NK-92 treated with Interleukin-12 subunit alpha and Interleukin-12 subunit beta, amount 100 ng/mL, for 24 hours (cell line): ENCODE measurements around the gene MALT1.
A peak's percentile ranks its signal among the peaks of the same experiment; 100 is the strongest.
"Not testable (repeated sequence)": the region's sequence is repeated elsewhere in the genome, so short reads cannot be mapped to it uniquely, and the experiment has no call there.

Experiments used
- DNase-seq: peaks from one replicate; lab custom pipeline; 2025; lab: John Stamatoyannopoulos, UW

MALT1 gene

GRCh38 chr18:58772161-58772560 is 100.9 kb downstream of the MALT1 start:
- DNase-seq = no peak

- DNase-seq = no peak
Observed at GRCh38 chr18:58776084-58776483, 104.8 kb downstream of the MALT1 start.

GRCh38 chr18:58776541-58776940 is 105.3 kb downstream of the MALT1 start:
- not testable (repeated sequence) for DNase-seq

- DNase-seq = no peak
Observed at GRCh38 chr18:58777471-58777870, 106.2 kb downstream of the MALT1 start.

GRCh38 chr18:58779529-58779928 is 108.3 kb downstream of the MALT1 start:
- no peak for DNase-seq

DNA sequence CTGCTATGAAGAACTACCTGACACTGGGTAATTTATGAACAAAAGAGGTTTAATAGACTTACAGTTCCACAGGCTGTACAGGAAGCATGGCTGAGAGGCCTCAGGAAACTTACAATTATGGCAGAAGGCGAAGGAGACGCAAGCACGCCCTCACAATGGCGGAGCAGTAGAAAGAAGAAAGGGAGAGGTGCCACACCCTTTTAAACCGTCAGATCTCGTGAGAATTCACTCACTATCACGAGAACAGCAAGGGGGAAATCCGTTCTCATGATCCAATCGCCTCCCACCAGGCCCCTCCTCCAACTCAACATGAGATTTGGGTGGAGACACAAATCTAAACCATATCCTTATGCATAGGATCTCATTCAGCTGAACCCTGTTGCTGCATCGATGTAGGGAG is 108.8 kb downstream of the MALT1 start:
- DNase-seq = no peak

DNA sequence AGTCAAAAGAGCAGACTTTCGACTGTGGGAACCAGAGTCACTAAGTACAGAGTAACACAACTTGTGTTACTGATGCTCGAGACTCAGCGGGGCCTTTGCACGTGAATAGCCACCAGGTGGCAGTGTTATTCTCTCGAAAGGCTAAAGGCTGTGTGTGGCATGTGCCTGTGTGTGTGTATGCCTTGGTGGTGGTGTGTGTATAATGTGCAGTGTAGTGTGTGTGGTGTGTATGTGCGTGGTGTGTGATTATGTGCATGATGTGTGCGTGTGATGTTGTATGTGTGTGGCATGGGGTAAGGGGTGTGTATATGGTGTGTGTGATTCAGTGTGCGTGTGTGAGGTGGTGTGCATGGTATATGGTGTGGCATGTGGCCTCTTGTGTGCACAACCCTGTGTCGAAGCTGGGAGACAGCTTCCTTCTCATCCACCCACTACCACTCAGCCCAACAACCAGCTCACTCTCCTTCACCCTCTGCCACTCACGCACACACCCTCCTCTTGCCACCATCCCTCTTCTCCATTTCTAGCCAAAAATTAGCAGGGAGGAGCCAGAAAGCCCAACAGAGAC is 110.4 kb downstream of the MALT1 start:
- DNase-seq = peak; percentile 5

DNA sequence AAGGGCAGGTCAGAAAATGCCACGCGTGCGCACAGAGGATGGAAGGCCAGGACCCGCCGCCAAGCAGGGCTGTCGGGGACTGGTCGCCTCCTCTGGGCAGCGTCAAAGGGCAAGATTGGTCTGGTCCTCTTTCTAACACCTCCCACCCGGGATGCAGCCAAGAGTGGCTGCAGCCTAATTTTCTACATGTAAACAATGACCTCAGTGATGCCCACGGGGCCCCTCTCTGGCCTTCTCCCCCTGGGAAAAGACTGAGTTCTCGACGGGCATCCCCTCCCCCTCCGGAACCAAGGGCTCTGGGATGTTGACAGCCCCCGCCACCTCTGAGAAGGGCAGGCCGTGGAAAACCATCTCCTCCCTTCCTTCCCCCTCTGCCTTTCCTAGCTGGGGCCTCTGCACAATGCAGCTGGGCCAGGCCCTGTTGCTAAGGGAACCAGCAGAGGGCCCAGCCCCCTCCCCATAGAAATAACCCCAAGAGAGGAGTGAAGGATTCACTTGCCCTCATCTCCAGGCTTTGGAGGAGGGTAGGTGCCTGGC is 113.4 kb downstream of the MALT1 start:
- DNase-seq = no peak

GRCh38 chr18:58785171-58785805 is 114.0 kb downstream of the MALT1 start:
- no peak for DNase-seq

DNA sequence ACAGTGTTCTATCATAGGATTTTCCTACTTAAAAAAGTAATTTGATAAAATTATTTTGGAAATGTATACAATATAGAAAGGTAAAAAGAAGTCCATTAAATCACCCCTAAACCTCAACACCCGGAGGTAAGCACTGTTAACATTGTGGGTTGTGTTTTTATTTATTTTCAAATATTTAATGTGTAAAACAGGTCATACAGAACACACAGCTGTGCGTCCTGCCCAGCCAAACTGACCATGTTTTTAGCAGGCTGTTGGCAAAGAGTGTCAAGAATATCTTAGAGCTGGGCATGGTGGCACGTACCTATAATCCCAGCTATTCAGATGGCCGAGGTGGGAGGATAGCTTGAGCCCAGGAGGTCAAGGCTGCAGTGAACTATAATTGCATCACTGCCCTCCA is 114.6 kb downstream of the MALT1 start:
- no peak for DNase-seq

DNA sequence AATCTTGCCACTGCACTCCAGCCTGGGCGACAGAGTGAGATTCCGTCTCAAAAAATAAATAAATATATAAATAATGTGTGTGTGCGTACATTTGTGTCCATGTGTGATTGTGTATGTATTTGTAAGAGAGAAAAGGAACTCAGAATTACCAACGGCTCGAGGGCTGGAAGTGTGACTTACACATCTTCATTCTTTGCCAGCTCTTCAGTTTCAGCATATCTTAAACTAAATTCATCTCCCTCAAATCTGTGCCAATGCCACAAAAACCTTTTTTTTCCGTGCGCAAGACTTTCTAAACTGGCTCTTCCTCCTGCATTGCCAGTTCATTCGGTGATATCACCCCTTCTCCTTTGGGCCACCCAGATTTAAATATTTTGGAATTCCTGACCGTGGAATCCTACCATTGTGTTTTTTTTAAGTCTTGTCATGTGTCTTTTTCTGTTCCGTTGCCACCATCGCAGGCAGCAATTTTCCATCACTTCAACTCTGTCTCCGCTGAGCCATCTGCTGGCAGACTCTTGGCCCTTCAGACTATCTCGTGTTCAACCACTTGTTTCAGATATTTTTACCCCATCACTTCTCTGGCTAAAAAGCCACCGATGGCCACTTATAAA is 116.4 kb downstream of the MALT1 start:
- no peak for DNase-seq

- DNase-seq = no peak
Observed at GRCh38 chr18:58788470-58788869, 117.2 kb downstream of the MALT1 start.

- DNase-seq = no peak
Observed at GRCh38 chr18:58788971-58789875, 118.0 kb downstream of the MALT1 start.

GRCh38 chr18:58789876-58790240 is 118.6 kb downstream of the MALT1 start:
- no peak for DNase-seq

DNA sequence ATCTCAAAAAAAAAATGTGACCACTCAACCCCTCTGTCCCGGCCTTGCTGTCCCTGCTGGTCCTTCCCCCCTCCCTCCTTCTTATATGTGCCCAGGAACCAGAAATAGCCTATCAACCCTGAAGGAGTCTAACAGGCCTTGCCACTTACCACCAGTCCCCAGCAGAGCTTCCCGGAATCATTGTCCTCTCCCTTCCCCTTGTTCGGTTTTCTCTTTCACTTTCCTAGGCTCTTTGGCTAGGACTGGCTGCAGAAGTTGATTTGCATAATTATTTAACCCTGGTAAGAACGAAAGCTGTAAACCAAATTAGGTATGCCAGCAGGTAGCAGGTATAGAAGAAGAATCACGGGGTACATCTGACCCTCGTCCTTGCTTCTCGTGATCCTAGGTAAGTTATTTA is 120.8 kb downstream of the MALT1 start:
- DNase-seq = no peak

DNA sequence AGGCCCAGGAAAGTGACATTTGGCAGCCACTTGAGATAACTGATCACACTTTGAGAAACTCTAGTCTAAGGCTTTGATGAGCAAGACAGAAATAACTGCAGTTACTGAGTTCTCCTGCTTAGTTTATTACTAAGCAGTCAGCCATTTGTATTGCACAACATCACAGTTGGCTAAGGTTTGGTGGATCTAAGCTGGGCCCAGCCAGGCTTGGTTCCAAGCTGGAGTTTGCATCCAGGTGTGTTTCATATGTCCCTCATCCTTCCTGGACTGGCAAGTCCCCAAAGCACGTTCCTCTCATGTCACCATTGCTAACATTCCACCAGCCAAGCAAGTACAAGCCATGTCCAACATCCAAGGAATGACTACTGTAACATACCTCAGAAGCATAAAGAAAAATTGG is 122.1 kb downstream of the MALT1 start:
- no peak for DNase-seq

GRCh38 chr18:58796220-58796619 is 125.0 kb downstream of the MALT1 start:
- DNase-seq = no peak

- DNase-seq = no peak
Observed at GRCh38 chr18:58800582-58800981, 129.3 kb downstream of the MALT1 start.

- DNase-seq = no peak
Observed at GRCh38 chr18:58802959-58803358, 131.7 kb downstream of the MALT1 start.

- no peak for DNase-seq
Observed at GRCh38 chr18:58803978-58804377, 132.7 kb downstream of the MALT1 start.
